Heart right ventricle (tissue), 16 donors: Measurements from ENCODE around the gene GLRA1. TPM values are rescaled to one million over a fixed set of nuclear protein-coding genes. Genes with fewer than 3 reads are reported as not detected.

ENCODE experiments used
- ATAC-seq, 8 donors: fragments of 200-7000 bp; cut with Tn5 transposase; one replicate each; pipeline ENCODE4 v1.9.1; 2020; ENCODE audit warnings: mild to moderate bottlenecking in 8 of 8, moderate library complexity in 8 of 8, moderate number of reproducible peaks in 1 of 8
- DNase-seq, 2 donors: peaks; one replicate each; pipeline ENCODE4 v3.0.0-alpha.2; 2020
- H3K27ac ChIP-seq, 10 donors: fragments of 200-600 bp; sonication (generic) in 2 of 10; one replicate each; pipeline versions ENCODE4 v1.5.0 to v1.8.0; 2020 to 2022; ENCODE audit warnings: mild to moderate bottlenecking in 3 of 10
- H3K27me3 ChIP-seq, 7 donors: fragments of 200-600 bp; one replicate each; pipeline ENCODE4 v1.8.0; 2021 to 2022; ENCODE audit warnings: mild to moderate bottlenecking in 2 of 7
- H3K36me3 ChIP-seq, 9 donors: fragments of 200-600 bp; sonication (generic) in 1 of 9; one replicate each; pipeline versions ENCODE4 v1.5.0 to v1.8.0; 2020 to 2022; ENCODE audit warnings: mild to moderate bottlenecking in 2 of 9
- H3K4me1 ChIP-seq, 9 donors: fragments of 200-600 bp; sonication (generic) in 1 of 9; one replicate each; pipeline versions ENCODE4 v1.5.0 to v1.8.0; 2020 to 2022; ENCODE audit warnings: mild to moderate bottlenecking in 4 of 9
- H3K4me3 ChIP-seq, 10 donors: fragments of 200-600 bp; sonication (generic) in 2 of 10; one replicate each; pipeline versions ENCODE4 v1.5.0 to v1.8.0; 2020 to 2022; ENCODE audit warnings: mild to moderate bottlenecking in 7 of 10, moderate library complexity in 2 of 10
- H3K9me3 ChIP-seq, 11 donors: fragments of 200-600 bp in 10 of 11; sonication (generic) in 2 of 11; one replicate each; pipeline versions ENCODE4 v1.5.0 to v1.8.0; 2013 to 2022; ENCODE audit warnings: mild to moderate bottlenecking in 2 of 11, control low read depth in 1 of 11, moderate library complexity in 1 of 11
- WGBS, 2 donors: extraction: QIAGEN DNeasy Blood & Tissue Kit; methylation state at CpG; one replicate each; pipeline ENCODE4 v1.1.7; 2013; ENCODE audit warnings: inconsistent platforms in 1 of 2; 5-methylcytosine and 5-hydroxymethylcytosine counted together
- intact Hi-C, 10 donors: fragments of 100-400 bp; cut with DNase I; formaldehyde crosslinking; loops; one replicate each; pipeline versions ENCODE4 v1.11.1 to v1.14.2; 2022
- polyA plus RNA-seq, 2 donors: library from polyadenylated mRNA; stranded (reverse); fragments of 200-250 nt; gene quantifications; one replicate each; pipeline ENCODE4 v1.2.3, GENCODE V29; 2013
- total RNA-seq, 10 donors: library from RNA; stranded (reverse); fragmentation: NEBNext Ultra II Directional in 3 of 10; extraction: Animal tissue kit (Norgen Biotek cat#: 25700) in 3 of 10; gene quantifications; one replicate each; pipeline versions ENCODE4 v1.2.1 to v1.2.4, GENCODE V29; 2021 to 2023
- TF ChIP-seq, protein P1 (sequence below), 9 donors: fragments of 200-600 bp; sonication (generic) in 2 of 9; IDR thresholded peaks; one replicate each; pipeline versions ENCODE4 v1.5.0 to v1.8.0; 2021 to 2022; ENCODE audit warnings: antibody characterized with exemption in 9 of 9, mild to moderate bottlenecking in 5 of 9, moderate library complexity in 1 of 9
- donor health status: Arrhythmogenic right ventricular cardiomyopathy.
- donor health status: ischemic (EF 13 %, LVEDD 7.1; RV severe dilation, severe dysfunction).
- donor health status: healthy with polysubstance abuse.
- donor health status: DM: no; HTN: yes; CAD: no.
- donor health status: DM: no; HTN: no; CAD: no.
- donor health status: ischemic (EF 25% LVEDD 6.9; RV normal size, moderate dysfunction).
- donor health status: ischemic (EF 25% LVEDD 5.7; RV mildly dilated, moderate dysfunction).
- donor health status: healthy.
- donor health status: DM: yes; HTN: yes; CAD: no.
- donor health status: Ischemic cardiomyopathy.
- donor health status: ischemic (EF 35%, LVEDD 5.7; RV mildly dilated, moderate dysfunction).
- donor health status: nonischemic (EF 11% LVEDD 7.7; RV severe dilation, severe dysfunction).
- donor health status: DM: yes; HTN: yes; CAD: no.
- donor health status: PGD.
- donor health status: ischemic (EF 29% LVEDD 5.4; RV normal size, mild dysfunction).
- donor health status: nonischemic (EF 23%, LVEDD 6.1; RV moderate dilation, normal function).

Gene GLRA1
- total and polyA plus RNA-seq, 12 donors = not detected

DNA sequence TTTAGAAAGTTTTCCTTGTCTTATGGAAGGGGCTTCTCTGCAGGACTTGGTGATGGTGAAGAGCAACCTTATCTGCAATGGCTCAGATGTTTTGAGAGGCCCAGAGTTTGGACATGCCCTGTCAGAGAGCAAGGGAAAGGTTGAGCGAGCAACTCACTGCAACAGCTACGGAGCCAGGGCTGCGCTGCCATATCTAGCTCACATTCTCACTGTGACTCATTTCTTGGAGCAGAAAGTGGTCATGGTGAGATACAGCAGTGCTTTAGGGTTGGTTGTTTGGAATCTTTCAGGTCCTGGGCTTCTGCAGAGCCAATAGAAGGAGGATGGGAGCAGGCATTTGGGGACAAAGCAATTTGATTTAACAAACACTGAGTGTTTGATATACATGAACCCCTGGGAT, 12.3 kb downstream of the GLRA1 start:
- DNase-seq (peak in 1 of 2 donors; percentile 20), ATAC-seq (peak; percentile 38 to 98 (median 83))
- Histone ChIP-seq H3K36me3 (no peaks in the 10 kb centered on the region), H3K27me3 (no peaks in the 10 kb centered on the region), H3K4me1 (peaks cover 0 to 9% (median 0%) of the 10 kb centered on the region in 9 donors), H3K9me3 (no peaks in the 10 kb centered on the region), H3K27ac (no peak overlapping the region), H3K4me3 (no peak overlapping the region)
- intact Hi-C loops = no loop called here
- TF ChIP-seq, protein P1, sequence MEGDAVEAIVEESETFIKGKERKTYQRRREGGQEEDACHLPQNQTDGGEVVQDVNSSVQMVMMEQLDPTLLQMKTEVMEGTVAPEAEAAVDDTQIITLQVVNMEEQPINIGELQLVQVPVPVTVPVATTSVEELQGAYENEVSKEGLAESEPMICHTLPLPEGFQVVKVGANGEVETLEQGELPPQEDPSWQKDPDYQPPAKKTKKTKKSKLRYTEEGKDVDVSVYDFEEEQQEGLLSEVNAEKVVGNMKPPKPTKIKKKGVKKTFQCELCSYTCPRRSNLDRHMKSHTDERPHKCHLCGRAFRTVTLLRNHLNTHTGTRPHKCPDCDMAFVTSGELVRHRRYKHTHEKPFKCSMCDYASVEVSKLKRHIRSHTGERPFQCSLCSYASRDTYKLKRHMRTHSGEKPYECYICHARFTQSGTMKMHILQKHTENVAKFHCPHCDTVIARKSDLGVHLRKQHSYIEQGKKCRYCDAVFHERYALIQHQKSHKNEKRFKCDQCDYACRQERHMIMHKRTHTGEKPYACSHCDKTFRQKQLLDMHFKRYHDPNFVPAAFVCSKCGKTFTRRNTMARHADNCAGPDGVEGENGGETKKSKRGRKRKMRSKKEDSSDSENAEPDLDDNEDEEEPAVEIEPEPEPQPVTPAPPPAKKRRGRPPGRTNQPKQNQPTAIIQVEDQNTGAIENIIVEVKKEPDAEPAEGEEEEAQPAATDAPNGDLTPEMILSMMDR (IDR thresholded peaks at IDR 0.05) = no peak
- WGBS, 2 donors = 41 to 42% methylated on average over 3 of the region's 3 CpGs

DNA sequence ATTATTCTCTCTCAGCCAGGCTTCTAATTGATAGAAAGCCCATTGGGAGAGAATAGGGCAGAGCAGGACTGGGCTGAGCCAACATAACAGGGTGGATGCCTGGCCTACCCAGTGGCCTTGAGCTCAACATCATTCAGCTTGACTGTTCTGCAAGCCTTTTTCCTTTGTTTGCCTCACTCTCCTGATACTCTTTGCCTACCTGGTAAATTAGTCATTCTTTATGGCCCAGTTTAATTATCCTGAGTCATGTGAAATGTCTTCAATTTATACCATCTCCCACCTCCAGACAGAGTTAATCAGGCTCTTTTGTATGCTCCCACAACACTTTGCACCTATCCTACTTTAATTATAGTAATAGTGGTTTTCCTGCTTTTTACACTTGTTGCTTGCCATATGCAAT, 13.6 kb downstream of the GLRA1 start:
- ATAC-seq = no peak
- intact Hi-C loops = no loop called here
- Histone ChIP-seq H3K9me3 (no peaks in the 10 kb centered on the region), H3K27me3 (no peaks in the 10 kb centered on the region), H3K36me3 (no peaks in the 10 kb centered on the region), H3K27ac (no peak overlapping the region), H3K4me3 (no peak overlapping the region), H3K4me1 (peaks cover 0 to 9% (median 0%) of the 10 kb centered on the region in 9 donors)
- TF ChIP-seq, protein P1 (IDR thresholded peaks at IDR 0.05) = no peak
- no peak for DNase-seq

DNA sequence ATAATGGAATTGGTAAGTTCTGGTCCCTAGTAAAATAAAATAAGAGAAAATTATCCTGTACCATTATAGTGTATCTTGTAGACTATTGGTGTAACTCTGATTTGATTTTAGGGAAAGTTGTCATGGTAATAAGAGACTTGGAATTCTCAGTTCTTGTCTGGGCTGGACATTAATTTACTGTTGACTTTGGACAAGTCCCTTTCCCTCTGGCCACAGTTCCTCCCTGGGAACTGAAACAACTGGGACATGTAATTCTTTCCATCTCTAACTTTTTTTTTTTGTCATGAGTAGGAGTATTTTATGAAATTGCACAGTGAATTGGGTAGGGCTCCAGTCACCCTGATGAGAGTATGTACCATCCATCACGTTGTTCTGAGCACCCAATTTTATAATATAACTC, 15.0 kb downstream of the GLRA1 start:
- Histone ChIP-seq H3K4me3 (no peak overlapping the region), H3K27me3 (no peaks in the 10 kb centered on the region), H3K27ac (no peak overlapping the region), H3K36me3 (no peaks in the 10 kb centered on the region), H3K9me3 (no peaks in the 10 kb centered on the region), H3K4me1 (peaks cover 0 to 9% (median 0%) of the 10 kb centered on the region in 9 donors)
- DNase-seq = no peak
- ATAC-seq = peak in 3 of 8 donors; percentile 31 to 53 (median 39)
- 60 to 77% methylated on average over 1 of the region's 1 CpG for WGBS, 2 donors
- intact Hi-C loops = no loop called here
- TF ChIP-seq, protein P1 (IDR thresholded peaks at IDR 0.05) = no peak

DNA sequence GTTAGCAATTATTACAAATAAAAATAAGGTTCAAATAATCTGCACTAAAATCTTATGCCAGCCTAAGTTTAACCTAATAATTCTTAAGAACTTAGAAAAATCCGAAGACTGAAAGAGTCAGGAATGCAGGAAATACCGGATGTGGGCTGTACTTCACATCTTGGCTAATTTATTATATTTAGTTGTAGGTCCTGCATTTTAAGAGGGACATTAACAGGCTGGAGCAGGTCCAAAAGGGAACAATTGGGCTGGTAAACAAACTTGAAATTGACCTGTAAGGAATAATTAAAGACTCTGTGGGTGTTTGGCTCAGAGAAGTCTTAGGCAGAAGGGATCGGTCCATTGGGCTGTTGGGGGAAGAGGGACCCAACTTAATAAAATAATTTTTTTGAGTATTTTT, 18.4 kb downstream of the GLRA1 start:
- Histone ChIP-seq H3K27ac (no peak overlapping the region), H3K4me3 (no peak overlapping the region), H3K36me3 (no peaks in the 10 kb centered on the region), H3K4me1 (peaks cover 0 to 9% (median under 1%) of the 10 kb centered on the region in 9 donors), H3K27me3 (no peaks in the 10 kb centered on the region), H3K9me3 (no peaks in the 10 kb centered on the region)
- ATAC-seq (no peak), DNase-seq (no peak)
- intact Hi-C loops = no loop called here
- TF ChIP-seq, protein P1 (IDR thresholded peaks at IDR 0.05) = no peak
- 47 to 65% methylated on average over 3 of the region's 3 CpGs for WGBS, 2 donors
